ENCODE measurements around the gene COPA. TPM values are rescaled to one million over a fixed set of nuclear protein-coding genes. Genes with fewer than 3 reads are reported as not detected.
"Not testable (repeated sequence)": the region's sequence is repeated elsewhere in the genome, so short reads cannot be mapped to it uniquely, and the experiment has no call there.

COPA gene
- total RNA-seq, 1 donor from 2014 or later, result 123 TPM

GRCh38 chr1:160296036-160296435 is 47.0 kb downstream of the COPA start:
- H3K4me3 Mint-ChIP-seq, result no peak overlapping the region
- no peaks in the 10 kb centered on the region for H3K27me3 Mint-ChIP-seq (ENCODE audit: low read depth)
- peaks cover 24% of the 10 kb centered on the region for H3K36me3 Mint-ChIP-seq (ENCODE audit: low read depth)
- no peaks in the 10 kb centered on the region for H3K9me3 Mint-ChIP-seq
- TF ChIP-seq, protein P1, sequence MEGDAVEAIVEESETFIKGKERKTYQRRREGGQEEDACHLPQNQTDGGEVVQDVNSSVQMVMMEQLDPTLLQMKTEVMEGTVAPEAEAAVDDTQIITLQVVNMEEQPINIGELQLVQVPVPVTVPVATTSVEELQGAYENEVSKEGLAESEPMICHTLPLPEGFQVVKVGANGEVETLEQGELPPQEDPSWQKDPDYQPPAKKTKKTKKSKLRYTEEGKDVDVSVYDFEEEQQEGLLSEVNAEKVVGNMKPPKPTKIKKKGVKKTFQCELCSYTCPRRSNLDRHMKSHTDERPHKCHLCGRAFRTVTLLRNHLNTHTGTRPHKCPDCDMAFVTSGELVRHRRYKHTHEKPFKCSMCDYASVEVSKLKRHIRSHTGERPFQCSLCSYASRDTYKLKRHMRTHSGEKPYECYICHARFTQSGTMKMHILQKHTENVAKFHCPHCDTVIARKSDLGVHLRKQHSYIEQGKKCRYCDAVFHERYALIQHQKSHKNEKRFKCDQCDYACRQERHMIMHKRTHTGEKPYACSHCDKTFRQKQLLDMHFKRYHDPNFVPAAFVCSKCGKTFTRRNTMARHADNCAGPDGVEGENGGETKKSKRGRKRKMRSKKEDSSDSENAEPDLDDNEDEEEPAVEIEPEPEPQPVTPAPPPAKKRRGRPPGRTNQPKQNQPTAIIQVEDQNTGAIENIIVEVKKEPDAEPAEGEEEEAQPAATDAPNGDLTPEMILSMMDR (conservative IDR thresholded peaks at IDR 0.05), result no peak
- H3K27ac Mint-ChIP-seq (ENCODE audit: unreplicated experiment), result no peak overlapping the region
- DNase-seq (ENCODE audit: low read depth, low spot score), result no peak
- no peaks in the 10 kb centered on the region for H3K4me1 Mint-ChIP-seq

DNA sequence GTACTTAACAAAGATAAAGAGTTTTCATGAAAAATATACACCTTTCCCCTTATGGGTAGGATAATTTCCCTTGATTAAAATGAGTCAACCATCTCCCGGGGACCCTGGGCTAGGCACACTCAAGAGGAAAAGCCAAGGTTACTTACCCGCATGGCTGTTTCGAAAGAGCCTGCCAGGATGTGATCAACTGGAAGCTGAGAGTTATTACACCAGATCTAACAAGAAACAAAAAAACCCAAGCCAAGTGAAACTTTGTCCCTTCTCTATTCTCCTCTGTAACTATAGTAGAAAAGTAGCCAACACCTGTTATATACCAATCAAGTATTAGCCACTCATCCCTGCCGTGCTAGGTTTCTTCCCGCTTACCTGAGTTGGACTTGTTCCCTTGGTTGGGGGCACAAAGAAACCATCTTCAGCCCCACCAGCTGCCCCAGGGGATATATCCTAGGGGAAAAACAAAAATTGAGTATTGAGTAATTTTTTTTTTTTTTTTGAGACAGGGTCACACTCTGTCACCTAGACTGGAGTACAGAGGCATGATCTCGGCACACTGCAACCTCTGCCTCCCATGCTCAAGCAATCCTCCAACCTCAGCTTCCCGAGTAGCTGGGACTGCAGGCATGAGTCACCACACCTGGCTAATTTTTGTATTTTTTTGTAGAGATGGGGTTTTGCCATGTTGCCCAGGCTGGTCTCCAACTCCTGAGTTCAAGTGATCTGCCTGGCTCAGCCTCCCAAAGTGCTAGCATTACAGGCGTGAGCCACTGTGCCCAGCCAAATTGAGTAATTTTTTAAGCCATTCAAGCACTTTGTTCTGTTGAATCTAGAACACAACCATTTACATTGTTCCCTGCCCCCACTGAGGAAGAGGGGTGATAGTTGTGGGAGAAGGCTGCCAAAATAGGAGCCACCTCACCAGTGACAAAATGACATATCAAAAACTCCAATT is 49.8 kb downstream of the COPA start:
- no peaks in the 10 kb centered on the region for H3K4me1 Mint-ChIP-seq

GRCh38 chr1:160291248-160292220 is 51.5 kb downstream of the COPA start:
- Mint-ChIP-seq H3K27me3 (ENCODE audit: low read depth) (no peaks in the 10 kb centered on the region), H3K36me3 (ENCODE audit: low read depth) (peaks cover 24% of the 10 kb centered on the region), H3K9me3 (no peaks in the 10 kb centered on the region), H3K4me3 (peak overlapping the region; percentile 31), H3K4me1 (no peaks in the 10 kb centered on the region), H3K27ac (ENCODE audit: unreplicated experiment) (no peak overlapping the region)
- DNase-seq (ENCODE audit: low read depth, low spot score), result peak; percentile 43
- TF ChIP-seq, protein P1 (conservative IDR thresholded peaks at IDR 0.05), result peak; percentile 90

More for the DNA sequence above, 49.8 kb downstream of the COPA start:
- no peaks in the 10 kb centered on the region for H3K9me3 Mint-ChIP-seq
- no peaks in the 10 kb centered on the region for H3K27me3 Mint-ChIP-seq (ENCODE audit: low read depth)
- H3K4me3 Mint-ChIP-seq, result no peak overlapping the region
- no peak for DNase-seq (ENCODE audit: low read depth, low spot score)
- H3K27ac Mint-ChIP-seq (ENCODE audit: unreplicated experiment), result peak overlapping the region; percentile 59
- TF ChIP-seq, protein P1 (conservative IDR thresholded peaks at IDR 0.05), result no peak
- peaks cover 30% of the 10 kb centered on the region for H3K36me3 Mint-ChIP-seq (ENCODE audit: low read depth)

DNA sequence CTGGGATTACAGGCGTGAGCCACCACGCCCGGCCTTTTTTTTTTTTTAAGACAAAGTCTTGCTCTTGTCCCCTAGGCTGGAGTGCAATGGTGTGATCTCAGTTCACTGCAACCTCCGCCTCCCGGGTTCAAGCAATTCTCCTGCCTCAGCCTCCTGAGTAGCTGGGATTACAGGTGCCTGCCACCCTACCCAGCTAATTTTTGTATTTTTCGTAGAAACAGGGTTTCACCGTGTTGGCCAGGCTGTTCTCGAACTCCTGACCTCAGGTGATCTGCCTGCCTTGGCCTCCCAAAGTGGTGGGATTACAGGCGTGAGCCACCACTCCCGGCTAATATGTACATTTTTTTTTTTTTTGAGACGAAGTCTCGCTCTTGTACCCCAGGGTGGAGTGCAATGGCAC is 55.3 kb downstream of the COPA start:
- not testable (repeated sequence) for H3K9me3 Mint-ChIP-seq; H3K27me3 Mint-ChIP-seq (ENCODE audit: low read depth); H3K27ac Mint-ChIP-seq (ENCODE audit: unreplicated experiment); DNase-seq (ENCODE audit: low read depth, low spot score); H3K4me3 Mint-ChIP-seq
- Mint-ChIP-seq H3K36me3 (ENCODE audit: low read depth) (peaks cover 13% of the 10 kb centered on the region), H3K4me1 (peaks cover 24% of the 10 kb centered on the region)

- Mint-ChIP-seq H3K27ac (ENCODE audit: unreplicated experiment) (no peak overlapping the region), H3K4me1 (peaks cover 24% of the 10 kb centered on the region), H3K27me3 (ENCODE audit: low read depth) (no peaks in the 10 kb centered on the region), H3K9me3 (no peaks in the 10 kb centered on the region), H3K36me3 (ENCODE audit: low read depth) (peaks cover 8% of the 10 kb centered on the region), H3K4me3 (peak overlapping the region; percentile 99)
- no peak for DNase-seq (ENCODE audit: low read depth, low spot score)
- TF ChIP-seq, protein P1 (conservative IDR thresholded peaks at IDR 0.05), result no peak
Observed at GRCh38 chr1:160285506-160285905, 57.5 kb downstream of the COPA start.

Measured in neural crest cell (in vitro differentiated cells).